OCI-LY3 (cell line): Measurements from ENCODE around the gene ITPR1.

Experiments
- H2AFZ ChIP-seq: fragments of 200-600, 300-600 bp; shearing (Covaris generic); 2 replicates; pipeline ENCODE4 v1.6.0; 2014; ENCODE audit warnings: antibody characterized with exemption, low read depth, low read length
- H3K27ac ChIP-seq: fragments of 200-600, 300-600 bp; sonication (generic); 2 replicates; pipeline ENCODE4 v1.5.1; 2014; ENCODE audit warnings: mild to moderate bottlenecking, low read length, moderate library complexity, mixed read lengths
- H3K27me3 ChIP-seq: fragments of 200-600, 300-600 bp; sonication (generic); 2 replicates; pipeline ENCODE4 v1.6.1; 2014; ENCODE audit warnings: low read depth, low read length, mixed read lengths
- H3K36me3 ChIP-seq: fragments of 200-600, 300-600 bp; sonication (generic); replicated peaks from 2 replicates; pipeline ENCODE3; 2014; ENCODE audit warnings: low read depth, low read length, mixed read lengths
- H3K4me1 ChIP-seq: fragments of 300-600, 200-600 bp; sonication (generic); 2 replicates; pipeline ENCODE4 v1.6.1; 2014; ENCODE audit warnings: low read length, mixed read lengths
- H3K4me2 ChIP-seq: fragments of 200-600, 300-600 bp; sonication (generic); 2 replicates; pipeline ENCODE4 v1.6.1; 2014; ENCODE audit warnings: low read length, mixed read lengths
- H3K4me3 ChIP-seq: fragments of 300-600, 200-600 bp; sonication (generic); 2 replicates; pipeline ENCODE4 v1.5.1; 2014; ENCODE audit warnings: antibody characterized with exemption, mild to moderate bottlenecking, low read length, moderate library complexity
- H3K79me2 ChIP-seq: fragments of 300-600, 200-600 bp; shearing (Covaris generic); 2 replicates; pipeline ENCODE4 v1.6.1; 2014; ENCODE audit warnings: mild to moderate bottlenecking, low read length, mixed read lengths
- H3K9ac ChIP-seq: fragments of 300-600, 200-600 bp; shearing (Covaris generic); 2 replicates; pipeline ENCODE4 v1.6.0; 2014; ENCODE audit warnings: mild to moderate bottlenecking, low read length, moderate library complexity
- H3K9me3 ChIP-seq: fragments of 200-600, 300-600 bp; shearing (Covaris generic); 2 replicates; pipeline ENCODE4 v1.6.1; 2014; ENCODE audit warnings: low read length, mixed read lengths; ENCODE audit not compliant: insufficient read depth
- H4K20me1 ChIP-seq: fragments of 200-600, 300-600 bp; sonication (generic); 2 replicates; pipeline ENCODE4 v1.6.1; 2016; ENCODE audit warnings: low read length, mixed read lengths; ENCODE audit not compliant: insufficient read depth
- EZH2phosphoT487 ChIP-seq: fragments of 200-600 bp; shearing (Covaris generic); IDR thresholded peaks from 2 replicates; pipeline ENCODE4 v1.6.1; 2018; ENCODE audit warnings: antibody characterized with exemption, mixed run types, low read depth
- TF ChIP-seq, protein P1 (sequence below): fragments of 200-600, 300-600 bp; sonication (generic); IDR thresholded peaks from 2 replicates; pipeline ENCODE4 v1.5.1; 2014; ENCODE audit warnings: antibody characterized with exemption, low read length, low read depth

ITPR1 gene

DNA sequence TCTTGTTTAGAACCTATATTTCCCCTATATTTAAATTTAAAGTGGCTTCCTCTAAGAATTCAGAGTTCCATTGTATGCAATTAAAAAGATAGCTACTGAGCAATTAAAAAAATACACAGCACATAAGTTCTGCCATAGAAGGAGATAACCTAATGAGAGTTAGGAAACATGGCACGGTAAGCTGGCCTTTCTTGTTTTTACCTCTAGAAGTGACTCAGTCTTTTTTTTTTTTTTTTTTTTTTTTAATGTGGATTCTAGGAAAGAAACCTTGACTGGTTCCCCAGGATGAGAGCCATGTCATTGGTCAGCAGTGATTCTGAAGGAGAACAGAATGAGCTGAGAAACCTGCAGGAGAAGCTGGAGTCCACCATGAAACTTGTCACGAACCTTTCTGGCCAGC is 343.4 kb downstream of the ITPR1 start:
- Histone ChIP-seq H3K79me2 (no peaks in the 10 kb centered on the region), H4K20me1 (no peaks in the 10 kb centered on the region), H3K4me3 (no peak overlapping the region), H3K9ac (no peak overlapping the region), H2AFZ (no peak overlapping the region), H3K9me3 (no peaks in the 10 kb centered on the region), H3K4me1 (peaks cover 32% of the 10 kb centered on the region), H3K27me3 (peaks cover 70% of the 10 kb centered on the region), H3K4me2 (no peak overlapping the region), H3K27ac (no peak overlapping the region), H3K36me3 (no peaks in the 10 kb centered on the region)
- TF ChIP-seq, protein P1, sequence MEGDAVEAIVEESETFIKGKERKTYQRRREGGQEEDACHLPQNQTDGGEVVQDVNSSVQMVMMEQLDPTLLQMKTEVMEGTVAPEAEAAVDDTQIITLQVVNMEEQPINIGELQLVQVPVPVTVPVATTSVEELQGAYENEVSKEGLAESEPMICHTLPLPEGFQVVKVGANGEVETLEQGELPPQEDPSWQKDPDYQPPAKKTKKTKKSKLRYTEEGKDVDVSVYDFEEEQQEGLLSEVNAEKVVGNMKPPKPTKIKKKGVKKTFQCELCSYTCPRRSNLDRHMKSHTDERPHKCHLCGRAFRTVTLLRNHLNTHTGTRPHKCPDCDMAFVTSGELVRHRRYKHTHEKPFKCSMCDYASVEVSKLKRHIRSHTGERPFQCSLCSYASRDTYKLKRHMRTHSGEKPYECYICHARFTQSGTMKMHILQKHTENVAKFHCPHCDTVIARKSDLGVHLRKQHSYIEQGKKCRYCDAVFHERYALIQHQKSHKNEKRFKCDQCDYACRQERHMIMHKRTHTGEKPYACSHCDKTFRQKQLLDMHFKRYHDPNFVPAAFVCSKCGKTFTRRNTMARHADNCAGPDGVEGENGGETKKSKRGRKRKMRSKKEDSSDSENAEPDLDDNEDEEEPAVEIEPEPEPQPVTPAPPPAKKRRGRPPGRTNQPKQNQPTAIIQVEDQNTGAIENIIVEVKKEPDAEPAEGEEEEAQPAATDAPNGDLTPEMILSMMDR: no peak
- no peak for TF ChIP-seq EZH2phosphoT487

DNA sequence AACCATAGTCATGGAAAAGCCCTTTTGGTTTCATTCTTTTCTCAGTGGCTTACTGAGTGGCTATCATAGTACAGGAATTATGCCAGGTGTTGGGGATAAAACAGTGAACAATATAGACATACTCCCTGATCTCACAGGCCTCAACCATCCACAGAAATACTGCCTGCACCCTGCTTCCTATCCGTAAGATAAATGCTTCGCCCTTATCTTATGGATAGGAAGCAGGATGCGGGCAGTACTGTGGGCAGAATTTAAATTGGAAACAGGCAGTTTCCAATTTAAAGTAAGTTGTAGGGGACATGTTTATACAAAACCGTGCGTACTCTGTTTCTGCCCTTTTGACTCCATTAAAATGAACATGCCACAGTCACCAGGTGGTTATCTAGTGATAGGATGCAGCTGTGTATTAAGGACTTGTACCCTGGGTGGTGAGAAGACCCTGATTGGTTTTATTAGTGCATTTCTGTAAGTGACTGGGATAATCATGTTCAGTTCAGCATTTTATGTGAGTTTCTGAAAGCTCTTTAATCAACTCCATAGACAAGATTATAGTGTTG is 344.3 kb downstream of the ITPR1 start:
- H2AFZ ChIP-seq: no peak overlapping the region
- no peaks in the 10 kb centered on the region for H3K9me3 ChIP-seq
- no peaks in the 10 kb centered on the region for H4K20me1 ChIP-seq
- H3K36me3 ChIP-seq: no peaks in the 10 kb centered on the region
- no peak for TF ChIP-seq EZH2phosphoT487
- TF ChIP-seq, protein P1: no peak
- H3K27ac ChIP-seq: no peak overlapping the region
- H3K4me1 ChIP-seq: peaks cover 25% of the 10 kb centered on the region
- H3K4me3 ChIP-seq: no peak overlapping the region
- no peak overlapping the region for H3K9ac ChIP-seq
- peaks cover 72% of the 10 kb centered on the region for H3K27me3 ChIP-seq
- no peaks in the 10 kb centered on the region for H3K79me2 ChIP-seq
- H3K4me2 ChIP-seq: no peak overlapping the region

DNA sequence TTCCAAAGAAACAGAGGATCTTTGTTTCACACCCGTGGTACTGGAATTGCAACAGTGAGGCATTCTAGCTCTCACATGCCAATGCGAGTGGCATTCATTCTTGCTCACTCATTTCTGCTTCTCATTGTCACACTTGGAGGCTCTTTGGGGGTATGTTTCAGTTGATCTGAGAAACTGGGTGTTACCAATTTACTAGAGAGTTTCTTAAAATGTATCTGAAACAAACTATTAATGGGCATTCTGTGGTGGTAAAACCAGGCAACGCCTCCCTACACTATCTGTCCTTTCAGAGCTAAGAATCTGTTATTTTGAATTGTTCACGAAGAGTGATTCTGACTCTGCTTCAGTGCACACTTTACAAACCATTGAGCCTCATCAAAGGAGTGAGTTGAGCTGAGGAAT is 345.5 kb downstream of the ITPR1 start:
- H3K4me1 ChIP-seq: peaks cover 25% of the 10 kb centered on the region
- H3K27ac ChIP-seq: no peak overlapping the region
- no peaks in the 10 kb centered on the region for H3K36me3 ChIP-seq
- no peaks in the 10 kb centered on the region for H3K9me3 ChIP-seq
- no peaks in the 10 kb centered on the region for H3K79me2 ChIP-seq
- peaks cover 68% of the 10 kb centered on the region for H3K27me3 ChIP-seq
- H3K9ac ChIP-seq: no peak overlapping the region
- TF ChIP-seq, protein P1: no peak
- TF ChIP-seq EZH2phosphoT487: no peak
- no peak overlapping the region for H3K4me2 ChIP-seq
- no peak overlapping the region for H3K4me3 ChIP-seq
- no peaks in the 10 kb centered on the region for H4K20me1 ChIP-seq
- H2AFZ ChIP-seq: no peak overlapping the region

DNA sequence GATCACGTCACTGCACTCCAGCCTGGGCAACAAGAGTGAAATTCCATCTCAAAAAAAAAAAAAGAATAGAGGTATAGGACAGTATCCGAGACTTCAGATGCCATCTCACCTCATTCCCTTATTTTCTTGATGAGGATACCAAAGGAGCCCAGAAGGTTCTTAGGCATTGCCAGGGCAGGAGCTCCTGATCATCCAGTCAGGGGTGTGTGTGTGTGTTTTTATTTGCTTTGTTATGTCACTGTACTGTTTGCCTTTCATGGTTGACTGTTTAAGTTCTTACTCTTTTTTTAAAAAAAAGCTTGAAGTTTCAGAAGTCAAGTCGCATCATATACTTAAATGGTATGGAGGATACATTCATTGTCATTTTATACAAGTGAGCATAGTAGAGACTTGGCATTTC is 346.1 kb downstream of the ITPR1 start:
- no peaks in the 10 kb centered on the region for H3K36me3 ChIP-seq
- no peaks in the 10 kb centered on the region for H3K9me3 ChIP-seq
- no peaks in the 10 kb centered on the region for H4K20me1 ChIP-seq
- H3K27me3 ChIP-seq: peaks cover 68% of the 10 kb centered on the region
- no peak overlapping the region for H3K9ac ChIP-seq
- TF ChIP-seq, protein P1: no peak
- TF ChIP-seq EZH2phosphoT487: no peak
- no peak overlapping the region for H3K4me2 ChIP-seq
- no peak overlapping the region for H3K4me3 ChIP-seq
- H3K79me2 ChIP-seq: no peaks in the 10 kb centered on the region
- no peak overlapping the region for H2AFZ ChIP-seq
- peaks cover 20% of the 10 kb centered on the region for H3K4me1 ChIP-seq
- no peak overlapping the region for H3K27ac ChIP-seq
